ENCODE data around the gene TRIP11. TPM values are rescaled to one million over a fixed set of nuclear protein-coding genes. Genes with fewer than 3 reads are reported as not detected.

Gene TRIP11
- total RNA-seq, 2 donors from 2014 or later = 39.0 to 40.8 TPM

GRCh38 chr14:91956616-91957015, 83.2 kb downstream of the TRIP11 start:
- Histone ChIP-seq H3K36me3 (ENCODE audit: control insufficient read depth, insufficient read depth, low read length) (no peaks in the 10 kb centered on the region), H3K9ac (ENCODE audit: extremely low read depth, low read length, poor library complexity, severe bottlenecking) (no peak overlapping the region), H3K27me3 (ENCODE audit: control insufficient read depth, insufficient read depth, low read length, poor library complexity, severe bottlenecking) (no peaks in the 10 kb centered on the region), H3K9me3 (ENCODE audit: control insufficient read depth, low read length) (no peaks in the 10 kb centered on the region), H3K27ac (ENCODE audit: low read depth, low read length) (no peak overlapping the region), H3K4me3 (ENCODE audit: low read length) (no peak overlapping the region), H3K4me1 (ENCODE audit: control insufficient read depth, insufficient read depth, low read length) (peaks cover under 1% of the 10 kb centered on the region)
- no peaks in the 10 kb centered on the region for H3K9me3 Mint-ChIP-seq
- no peaks in the 10 kb centered on the region for H3K27me3 Mint-ChIP-seq (ENCODE audit: insufficient read depth)
- DNase-seq = no peak
- TF ChIP-seq, protein P1, sequence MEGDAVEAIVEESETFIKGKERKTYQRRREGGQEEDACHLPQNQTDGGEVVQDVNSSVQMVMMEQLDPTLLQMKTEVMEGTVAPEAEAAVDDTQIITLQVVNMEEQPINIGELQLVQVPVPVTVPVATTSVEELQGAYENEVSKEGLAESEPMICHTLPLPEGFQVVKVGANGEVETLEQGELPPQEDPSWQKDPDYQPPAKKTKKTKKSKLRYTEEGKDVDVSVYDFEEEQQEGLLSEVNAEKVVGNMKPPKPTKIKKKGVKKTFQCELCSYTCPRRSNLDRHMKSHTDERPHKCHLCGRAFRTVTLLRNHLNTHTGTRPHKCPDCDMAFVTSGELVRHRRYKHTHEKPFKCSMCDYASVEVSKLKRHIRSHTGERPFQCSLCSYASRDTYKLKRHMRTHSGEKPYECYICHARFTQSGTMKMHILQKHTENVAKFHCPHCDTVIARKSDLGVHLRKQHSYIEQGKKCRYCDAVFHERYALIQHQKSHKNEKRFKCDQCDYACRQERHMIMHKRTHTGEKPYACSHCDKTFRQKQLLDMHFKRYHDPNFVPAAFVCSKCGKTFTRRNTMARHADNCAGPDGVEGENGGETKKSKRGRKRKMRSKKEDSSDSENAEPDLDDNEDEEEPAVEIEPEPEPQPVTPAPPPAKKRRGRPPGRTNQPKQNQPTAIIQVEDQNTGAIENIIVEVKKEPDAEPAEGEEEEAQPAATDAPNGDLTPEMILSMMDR (conservative IDR thresholded peaks at IDR 0.05) = no peak
- WGBS, 2 experiments (ENCODE audit: insufficient coverage in 1 of 2, insufficient read length in 1 of 2) = 74 to 82% methylated on average over 4 to 5 of the region's 5 CpGs
- no peaks in the 10 kb centered on the region for H3K4me1 Mint-ChIP-seq
- H3K36me3 Mint-ChIP-seq (ENCODE audit: low read depth) = no peaks in the 10 kb centered on the region
- H3K4me3 Mint-ChIP-seq = no peak overlapping the region
- no peak overlapping the region for H3K27ac Mint-ChIP-seq

DNA sequence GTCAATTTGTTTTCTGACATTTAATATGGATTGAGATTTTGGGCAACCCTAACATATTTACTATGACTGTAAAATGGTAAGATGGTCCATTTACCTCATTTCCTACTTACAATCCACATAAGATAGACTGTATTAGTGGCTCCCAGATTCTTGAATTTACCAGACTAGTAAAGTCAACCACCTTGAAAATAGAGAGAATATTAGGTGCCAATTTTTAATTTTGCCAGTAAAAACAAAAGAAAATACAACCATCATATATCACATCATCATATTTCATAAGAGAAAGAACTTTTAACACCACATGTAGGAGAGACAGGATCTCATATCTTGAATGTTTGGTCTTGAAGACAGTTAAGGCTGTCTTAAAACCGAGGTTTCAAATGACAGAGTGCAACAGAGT, 84.7 kb downstream of the TRIP11 start:
- no peaks in the 10 kb centered on the region for H3K4me1 Mint-ChIP-seq
- Histone ChIP-seq H3K4me3 (ENCODE audit: low read length) (no peak overlapping the region), H3K9me3 (ENCODE audit: control insufficient read depth, low read length) (no peaks in the 10 kb centered on the region), H3K27me3 (ENCODE audit: control insufficient read depth, insufficient read depth, low read length, poor library complexity, severe bottlenecking) (no peaks in the 10 kb centered on the region), H3K36me3 (ENCODE audit: control insufficient read depth, insufficient read depth, low read length) (no peaks in the 10 kb centered on the region), H3K4me1 (ENCODE audit: control insufficient read depth, insufficient read depth, low read length) (no peaks in the 10 kb centered on the region), H3K27ac (ENCODE audit: low read depth, low read length) (no peak overlapping the region), H3K9ac (ENCODE audit: extremely low read depth, low read length, poor library complexity, severe bottlenecking) (no peak overlapping the region)
- no peaks in the 10 kb centered on the region for H3K36me3 Mint-ChIP-seq (ENCODE audit: low read depth)
- H3K27ac Mint-ChIP-seq = no peak overlapping the region
- H3K27me3 Mint-ChIP-seq (ENCODE audit: insufficient read depth) = peaks cover 5% of the 10 kb centered on the region
- H3K4me3 Mint-ChIP-seq = no peak overlapping the region
- TF ChIP-seq, protein P1 (conservative IDR thresholded peaks at IDR 0.05) = no peak
- 79% methylated on average over 1 of the region's 1 CpG; no CpG with 5 or more reads in 1 of the 2 experiments for WGBS, 2 experiments (ENCODE audit: insufficient coverage in 1 of 2, insufficient read length in 1 of 2)
- DNase-seq = no peak
- no peaks in the 10 kb centered on the region for H3K9me3 Mint-ChIP-seq

- H3K27ac Mint-ChIP-seq = no peak overlapping the region
- H3K4me1 ChIP-seq (ENCODE audit: control insufficient read depth, insufficient read depth, low read length) = no peaks in the 10 kb centered on the region
- WGBS, 2 experiments (ENCODE audit: insufficient coverage in 1 of 2, insufficient read length in 1 of 2) = 87 to 92% methylated on average over 5 to 8 of the region's 8 CpGs
- no peak overlapping the region for H3K9ac ChIP-seq (ENCODE audit: extremely low read depth, low read length, poor library complexity, severe bottlenecking)
- no peak overlapping the region for H3K4me3 Mint-ChIP-seq
- no peak overlapping the region for H3K4me3 ChIP-seq (ENCODE audit: low read length)
- no peaks in the 10 kb centered on the region for H3K9me3 Mint-ChIP-seq
- H3K36me3 Mint-ChIP-seq (ENCODE audit: low read depth) = no peaks in the 10 kb centered on the region
- DNase-seq = no peak
- TF ChIP-seq, protein P1 (conservative IDR thresholded peaks at IDR 0.05) = no peak
- no peaks in the 10 kb centered on the region for H3K36me3 ChIP-seq (ENCODE audit: control insufficient read depth, insufficient read depth, low read length)
- peaks cover 11% of the 10 kb centered on the region for H3K27me3 Mint-ChIP-seq (ENCODE audit: insufficient read depth)
- no peaks in the 10 kb centered on the region for H3K4me1 Mint-ChIP-seq
- H3K9me3 ChIP-seq (ENCODE audit: control insufficient read depth, low read length) = no peaks in the 10 kb centered on the region
- no peak overlapping the region for H3K27ac ChIP-seq (ENCODE audit: low read depth, low read length)
- H3K27me3 ChIP-seq (ENCODE audit: control insufficient read depth, insufficient read depth, low read length, poor library complexity, severe bottlenecking) = peaks cover 5% of the 10 kb centered on the region
These were observed 86.5 kb downstream of the TRIP11 start for GRCh38 chr14:91953170-91953985.

All from endodermal cell (in vitro differentiated cells).